ENCODE data around the gene PLXNA4. TPM values are rescaled to one million over a fixed set of nuclear protein-coding genes. Genes with fewer than 3 reads are reported as not detected.

The PLXNA4 gene
- total RNA-seq, 1 experiment from 2014 or later, result not detected

DNA sequence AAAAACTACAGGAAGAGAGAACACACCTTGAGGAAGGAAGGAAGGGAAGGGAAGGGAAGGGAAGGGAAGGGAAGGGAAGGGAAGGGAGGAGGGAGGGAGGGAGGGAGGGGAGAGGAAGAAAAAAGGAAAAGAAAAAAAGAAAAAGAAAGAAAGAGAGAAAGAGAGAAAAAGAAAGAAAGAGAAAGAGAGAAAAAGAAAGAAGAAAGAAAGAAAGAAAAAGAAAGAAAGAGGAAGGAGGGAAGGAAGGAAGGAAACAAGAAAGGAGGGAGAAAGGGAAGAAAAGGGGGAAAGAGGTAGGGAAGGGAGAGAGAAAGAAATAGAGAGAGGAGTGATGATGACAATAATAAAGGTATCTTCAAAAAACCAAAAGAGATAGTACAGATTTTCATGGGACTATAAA lies 12.3 kb upstream of the PLXNA4 start:
- no peak for DNase-seq (ENCODE audit: low spot score)

DNA sequence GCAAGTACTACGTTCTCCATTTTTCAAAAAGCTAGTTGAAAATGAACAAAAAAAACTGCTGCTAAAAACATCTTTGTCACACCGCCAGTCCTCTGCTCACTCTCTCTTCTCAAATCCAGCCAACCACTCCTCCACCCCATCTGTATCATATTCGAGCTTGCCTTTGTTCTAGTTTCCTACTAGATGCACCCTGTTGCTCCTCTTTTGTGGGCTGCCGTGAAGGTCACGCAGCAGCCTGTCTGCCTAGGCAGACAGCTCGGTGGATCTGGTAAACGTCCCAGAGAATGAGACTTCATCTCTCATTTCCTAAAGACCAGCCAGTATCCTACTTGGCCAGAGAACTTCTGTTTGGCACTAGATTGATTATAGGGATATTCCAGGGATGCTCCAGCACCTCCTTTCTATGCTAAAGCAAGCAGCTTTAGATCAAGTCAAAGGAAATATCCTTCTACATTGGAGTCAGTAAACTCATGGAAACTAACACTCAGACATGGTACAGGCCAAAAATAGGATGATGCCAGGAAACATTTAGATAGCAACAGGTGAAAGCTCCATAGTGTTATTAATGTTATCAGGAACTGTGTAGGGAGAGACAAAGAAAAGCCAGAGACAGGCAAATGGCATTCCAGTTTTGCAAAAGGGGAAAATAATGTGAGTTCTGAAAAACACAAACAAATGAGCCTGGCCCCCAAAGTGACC lies 8.7 kb upstream of the PLXNA4 start:
- no peak for DNase-seq (ENCODE audit: low spot score)

DNA sequence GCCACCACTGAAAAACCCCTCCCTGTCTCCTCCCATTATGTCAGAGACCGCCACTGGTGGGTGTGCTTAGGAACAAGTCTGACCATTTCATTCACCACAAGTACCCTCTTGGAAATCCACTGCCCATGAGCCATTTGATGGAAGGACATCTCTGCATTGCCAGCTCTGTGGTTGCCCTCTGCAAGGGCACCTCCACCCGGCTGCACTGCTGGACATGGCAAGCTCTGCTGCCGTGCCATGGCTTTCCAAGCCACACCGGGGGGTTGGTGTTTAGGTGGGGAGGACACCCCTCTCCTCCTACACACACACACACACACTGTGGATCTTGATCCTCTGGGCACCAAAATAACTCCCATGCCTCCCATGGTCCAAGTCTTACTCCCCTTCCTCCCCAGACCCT lies 5.2 kb upstream of the PLXNA4 start:
- no peak for DNase-seq (ENCODE audit: low spot score)

DNA sequence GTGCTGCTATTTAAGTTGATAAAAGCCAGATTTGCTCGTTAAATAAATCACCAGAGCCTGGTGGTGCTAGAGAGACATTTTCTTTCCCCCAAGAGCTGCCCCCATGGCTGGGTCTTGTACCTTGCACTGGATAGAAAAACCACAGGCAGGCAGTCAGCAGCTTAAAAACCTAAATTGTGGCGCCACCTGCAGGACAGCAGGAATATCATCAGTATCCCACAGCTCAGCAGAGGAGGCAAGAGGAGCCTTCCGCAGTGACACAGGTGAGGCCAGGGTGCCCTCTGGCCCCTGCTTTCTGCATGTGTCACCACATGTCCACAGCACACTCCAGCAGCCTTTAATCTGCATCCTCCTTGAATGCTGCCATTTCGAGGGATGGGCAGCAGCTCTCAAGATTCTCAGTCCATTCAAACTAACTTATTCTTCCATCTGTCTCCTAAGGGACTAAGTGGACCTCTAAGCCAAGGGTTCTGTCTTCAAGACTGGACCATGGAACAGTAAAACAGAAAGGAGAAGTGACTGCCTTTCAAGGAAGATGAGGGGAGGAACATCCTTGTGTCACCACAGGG lies 4.5 kb upstream of the PLXNA4 start:
- DNase-seq (ENCODE audit: low spot score), result peak; percentile 81

DNA sequence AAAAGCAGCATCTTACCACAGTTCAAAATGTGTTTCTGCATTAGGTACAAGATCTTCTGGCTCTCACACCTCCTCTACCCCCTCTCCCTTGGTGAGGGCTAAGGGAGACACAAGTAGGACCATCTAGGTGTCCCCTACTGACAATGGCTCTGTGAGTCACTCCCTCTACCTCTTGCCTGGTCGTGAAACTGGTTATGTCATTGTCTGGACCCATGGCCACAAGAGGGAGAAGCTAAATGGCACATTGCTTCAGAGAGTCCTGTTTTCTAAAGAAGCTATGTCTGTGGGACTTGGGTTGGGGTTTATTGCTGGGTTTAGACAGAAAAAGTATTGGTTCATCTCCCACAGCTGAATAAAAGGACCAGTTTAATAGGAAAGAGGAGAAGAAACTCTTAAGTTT lies 4.0 kb upstream of the PLXNA4 start:
- no peak for DNase-seq (ENCODE audit: low spot score)

DNA sequence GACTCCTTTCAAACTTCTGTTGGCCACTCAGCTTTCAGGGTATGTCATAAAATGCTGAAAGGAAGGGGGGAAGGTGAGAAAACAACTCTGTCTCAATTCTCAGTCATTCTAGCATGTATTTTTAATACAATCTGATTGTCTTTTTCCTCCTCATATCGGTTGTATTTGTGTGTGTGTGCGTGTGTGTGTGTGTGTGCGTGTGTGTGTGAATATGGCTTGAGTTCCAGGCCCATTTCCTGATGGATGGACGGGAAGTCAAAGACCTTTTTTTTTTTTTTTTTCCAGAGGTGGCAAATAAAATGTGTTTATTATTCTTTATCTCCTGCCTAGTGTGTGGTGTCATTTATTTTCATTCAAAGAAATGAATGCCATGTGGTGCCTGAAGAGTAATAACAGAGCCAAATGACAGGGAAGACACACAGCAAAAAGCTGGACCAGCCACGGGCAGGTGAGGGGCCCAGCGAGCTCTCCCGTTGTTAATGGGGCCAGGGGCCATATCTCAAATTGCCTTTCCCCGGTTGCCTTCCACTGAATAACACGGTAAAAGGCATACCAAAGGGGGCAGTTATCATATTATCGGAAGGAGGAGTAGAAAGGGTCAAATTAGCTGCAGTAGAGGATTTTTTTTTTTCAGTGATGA lies 3.1 kb upstream of the PLXNA4 start:
- no peak for DNase-seq (ENCODE audit: low spot score)

DNA sequence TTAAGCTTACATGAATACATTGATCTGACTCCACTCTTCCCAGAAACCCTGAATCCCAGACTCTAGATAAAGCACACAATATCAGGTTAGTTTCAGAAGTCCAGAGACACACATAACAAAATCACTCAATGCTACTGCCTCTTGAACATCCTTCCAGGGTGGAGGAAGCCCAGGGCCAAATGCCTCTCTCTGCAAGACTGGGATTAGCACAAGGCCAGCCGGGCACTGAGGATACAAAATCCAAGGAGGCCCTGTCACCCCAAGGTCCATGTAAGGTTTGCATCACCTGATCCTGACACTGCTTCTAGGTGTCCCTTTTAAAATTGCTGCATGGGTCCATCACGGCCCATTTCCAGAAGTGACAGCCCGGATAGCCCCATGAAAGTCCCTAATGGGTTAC lies 2.6 kb upstream of the PLXNA4 start:
- DNase-seq (ENCODE audit: low spot score), result no peak

DNA sequence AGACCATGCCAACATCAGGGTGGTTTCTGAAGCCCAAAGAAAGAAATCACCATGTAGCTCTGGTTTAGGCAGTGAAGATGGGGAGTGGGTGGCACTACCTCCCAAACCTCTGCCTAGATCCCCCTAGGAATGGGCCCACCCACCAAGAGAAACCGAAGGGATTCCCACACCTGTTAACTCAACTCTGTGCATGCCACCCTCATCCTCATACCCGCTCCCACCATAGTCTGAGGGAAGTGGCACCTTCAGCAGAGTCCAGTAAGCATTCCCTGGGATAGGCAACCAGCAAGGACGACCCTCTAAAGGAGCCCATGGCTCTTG lies 1.7 kb upstream of the PLXNA4 start:
- no peak for DNase-seq (ENCODE audit: low spot score)

DNA sequence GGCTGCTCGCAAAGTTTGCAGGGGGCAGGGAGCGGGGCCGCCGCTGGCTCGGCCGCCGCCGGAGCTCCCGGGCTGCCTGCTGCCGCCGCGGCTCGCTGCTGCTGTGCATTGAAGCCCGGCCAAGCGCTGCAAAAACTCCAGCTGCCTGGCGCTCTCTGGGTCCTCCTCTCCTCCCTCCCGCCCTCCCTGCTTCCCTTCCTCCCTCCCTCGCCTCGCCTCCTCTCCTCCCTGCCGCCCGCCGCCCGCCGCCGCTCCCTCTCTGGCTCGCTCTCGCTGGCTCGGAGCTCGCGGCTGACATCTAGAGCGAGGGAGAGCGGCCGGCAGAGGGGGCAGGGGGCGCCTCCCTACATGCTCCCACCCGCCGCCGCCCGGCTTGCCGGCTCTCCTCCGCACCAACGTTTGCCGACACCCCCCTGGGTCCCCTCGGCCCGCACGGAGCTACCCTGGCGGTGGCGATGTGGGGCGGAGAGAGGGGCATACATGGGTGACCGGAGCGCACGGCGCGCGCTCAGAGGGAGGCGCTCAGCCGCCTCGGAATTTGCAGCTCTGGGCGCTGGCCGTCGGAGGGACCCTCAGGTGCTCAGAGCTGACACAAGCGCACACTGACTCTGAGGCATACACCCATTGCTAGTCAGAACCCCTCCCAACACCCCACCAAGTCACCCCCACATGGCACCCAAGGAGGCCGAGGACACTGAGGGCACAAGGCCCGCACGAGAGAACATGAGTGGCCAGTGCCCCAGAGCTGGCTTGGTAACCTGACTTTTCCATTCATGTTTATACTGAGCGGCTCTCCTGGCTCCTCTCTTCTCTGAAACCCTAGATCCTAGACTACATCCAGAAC lies 1.2 kb upstream of the PLXNA4 start:
- no peak for DNase-seq (ENCODE audit: low spot score)

DNA sequence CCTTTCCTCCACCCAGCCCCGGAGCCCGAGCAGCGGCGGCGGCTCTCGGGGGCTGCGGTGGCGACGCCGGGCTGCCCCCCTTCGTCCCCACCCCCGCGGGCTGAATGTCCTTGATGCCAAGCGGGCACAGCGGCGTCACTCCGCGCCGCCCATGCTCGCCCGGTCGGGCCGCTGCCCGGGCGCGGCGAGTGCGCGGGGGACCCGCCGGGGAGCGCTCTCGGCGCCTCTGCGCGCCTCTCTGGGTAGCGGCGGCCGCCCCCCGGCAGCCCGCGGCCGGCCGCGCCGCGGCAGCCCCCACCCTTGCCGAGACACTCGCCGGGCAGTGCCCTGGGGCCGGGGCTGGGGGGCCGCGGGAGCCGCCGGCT lies 433 bp upstream of the PLXNA4 start:
- no peak for DNase-seq (ENCODE audit: low spot score)

DNA sequence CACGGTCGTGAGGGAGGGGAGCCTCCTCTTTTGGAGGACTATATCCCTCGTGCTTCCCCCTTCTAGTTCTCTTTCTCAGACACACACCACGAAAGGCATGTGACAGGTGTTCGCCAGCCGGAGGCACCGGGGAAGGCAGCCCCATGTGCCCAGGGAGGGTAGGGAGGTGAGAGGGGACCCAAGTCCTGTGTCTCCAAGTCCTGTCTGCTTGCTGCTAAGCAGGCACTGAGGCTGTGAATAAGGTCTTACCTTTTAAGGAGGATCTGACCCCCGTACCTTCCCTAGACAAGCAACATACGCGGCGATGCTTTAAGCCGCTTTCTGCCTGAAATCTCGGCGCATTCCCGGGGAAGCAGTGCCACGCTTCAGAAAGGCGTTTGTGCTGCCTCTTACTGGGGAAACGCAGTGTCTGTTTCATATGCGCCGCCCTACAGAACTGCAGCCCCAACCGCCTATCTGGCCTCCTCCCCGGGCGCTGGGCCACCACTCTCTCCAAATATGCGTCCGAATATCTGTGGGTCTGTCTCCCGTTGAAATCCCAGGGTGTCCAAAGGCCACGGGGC lies 770 bp downstream of the PLXNA4 start:
- DNase-seq (ENCODE audit: low spot score), result no peak

DNA sequence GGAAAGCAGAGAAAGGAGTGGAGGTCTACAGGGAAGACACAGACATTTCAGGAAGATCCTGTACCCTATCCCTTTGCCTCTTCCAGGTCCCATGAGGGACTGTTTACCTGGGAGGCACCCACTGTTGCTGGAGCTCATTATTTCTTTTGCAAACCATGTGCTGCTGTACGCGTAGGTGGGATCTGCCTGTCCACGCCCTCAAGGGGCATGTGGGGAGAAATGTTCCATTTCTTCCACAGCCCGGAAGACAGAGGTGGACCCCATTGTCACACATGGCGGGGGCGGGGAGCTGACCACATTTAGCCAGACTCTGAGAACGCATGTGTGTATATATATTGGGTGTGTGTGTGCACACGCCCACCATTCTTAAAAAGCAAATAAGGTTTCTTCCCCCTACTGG lies 2.0 kb downstream of the PLXNA4 start:
- no peak for DNase-seq (ENCODE audit: low spot score)

DNA sequence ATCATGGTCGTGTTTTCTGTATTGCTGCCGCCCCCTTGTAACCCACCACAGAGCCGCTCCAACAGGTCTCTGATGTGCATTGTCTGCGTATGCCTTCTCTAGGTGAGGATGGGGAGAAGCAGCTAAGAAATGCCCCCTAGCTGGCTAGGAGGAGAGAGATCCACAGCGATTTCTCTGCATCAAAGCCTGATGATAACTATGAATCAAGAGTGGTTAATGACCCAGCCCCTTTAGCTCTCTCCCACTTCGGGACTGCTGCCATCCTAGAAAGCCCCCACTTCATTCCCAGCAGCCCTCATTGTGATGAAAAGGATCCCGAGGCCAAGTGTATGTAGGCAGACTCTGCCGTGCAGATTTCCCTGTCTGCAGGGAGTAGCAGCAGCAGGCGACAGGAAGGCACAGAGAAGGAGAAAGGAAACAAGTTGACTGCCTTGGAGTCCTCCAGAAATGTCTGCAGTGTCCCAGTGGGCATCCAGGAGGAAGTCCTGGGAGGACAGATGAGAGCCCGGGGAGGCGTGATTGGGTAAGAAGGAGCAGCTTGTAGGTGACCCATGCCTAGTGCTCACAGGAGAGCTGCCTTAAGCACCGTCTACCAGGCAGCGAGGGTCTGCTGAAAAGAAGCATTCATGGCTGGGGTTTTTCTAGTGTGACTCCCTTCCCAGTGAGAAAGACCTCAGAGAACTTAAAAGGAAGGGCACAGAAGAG lies 2.9 kb downstream of the PLXNA4 start:
- DNase-seq (ENCODE audit: low spot score), result no peak

DNA sequence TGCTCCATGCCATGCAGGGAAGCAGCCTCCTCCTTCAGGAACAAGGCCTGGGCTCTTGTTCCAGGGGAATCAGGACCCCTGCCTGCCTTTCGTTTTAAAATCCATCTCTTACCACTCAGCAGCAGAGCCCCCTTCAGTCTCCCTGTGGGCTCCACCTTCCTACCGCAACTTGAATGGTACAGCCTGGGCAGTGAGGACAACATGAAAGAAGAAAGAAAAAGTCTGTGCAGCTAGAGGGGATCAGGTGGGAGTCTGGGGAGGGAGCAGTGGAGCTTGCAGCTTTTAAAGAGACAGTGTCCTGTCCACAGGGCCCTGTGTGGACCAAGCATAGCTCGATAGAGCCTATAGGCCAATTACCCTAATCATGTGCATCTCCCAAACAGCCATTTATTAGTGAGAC lies 3.7 kb downstream of the PLXNA4 start:
- no peak for DNase-seq (ENCODE audit: low spot score)

DNA sequence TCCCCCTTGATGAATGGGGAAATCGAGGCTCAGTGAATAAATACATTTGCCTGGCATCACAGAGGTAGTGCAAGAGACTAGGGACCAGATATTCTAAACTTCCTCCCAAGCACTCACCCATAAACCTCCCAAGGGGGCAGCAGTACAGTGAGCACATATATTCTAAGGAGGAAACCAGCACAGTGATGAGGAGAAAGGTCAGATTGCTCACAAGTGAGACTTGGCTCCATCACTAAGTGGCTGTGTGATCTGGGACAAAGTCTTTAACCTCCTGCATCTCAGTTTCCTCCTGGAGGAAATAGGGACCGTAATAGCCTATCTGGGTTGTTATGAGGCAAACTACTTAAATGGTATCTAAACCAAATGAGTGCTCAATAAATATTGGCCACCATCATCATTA lies 4.3 kb downstream of the PLXNA4 start:
- DNase-seq (ENCODE audit: low spot score), result no peak

DNA sequence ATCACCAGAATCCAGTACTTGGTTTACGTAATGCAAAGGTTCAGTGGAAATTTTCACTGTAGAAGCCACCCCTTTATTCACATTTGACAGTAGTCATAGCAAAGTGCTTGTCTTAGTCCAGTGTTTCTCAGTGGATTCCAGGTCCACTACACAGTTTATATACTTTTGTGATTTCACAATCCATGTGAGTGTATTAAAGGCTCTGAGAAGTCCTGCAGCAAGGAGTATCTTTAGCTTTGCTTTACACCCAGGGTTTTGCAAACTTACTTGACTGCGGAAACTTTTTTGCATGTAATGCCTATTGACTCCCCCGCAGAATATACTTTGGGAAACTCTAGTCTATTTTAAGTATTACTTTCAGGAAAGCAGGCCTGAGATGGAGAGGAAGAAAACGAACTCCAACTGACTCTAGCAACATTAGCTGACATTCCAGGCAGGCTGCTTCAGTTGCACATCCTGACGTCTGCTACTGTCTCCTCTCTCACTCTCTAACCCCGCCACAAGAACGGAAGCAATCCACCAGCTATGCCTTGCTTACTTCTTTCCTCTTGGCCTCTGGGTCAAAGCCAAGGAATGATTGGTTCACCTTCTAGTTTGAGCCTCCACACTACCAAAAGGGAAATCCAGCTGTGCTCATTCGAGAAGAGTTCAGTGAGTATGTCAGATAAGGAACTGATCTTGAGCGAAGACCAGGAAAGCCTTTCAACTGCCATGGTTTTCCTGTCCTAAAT lies 6.2 kb downstream of the PLXNA4 start:
- DNase-seq (ENCODE audit: low spot score), result no peak

DNA sequence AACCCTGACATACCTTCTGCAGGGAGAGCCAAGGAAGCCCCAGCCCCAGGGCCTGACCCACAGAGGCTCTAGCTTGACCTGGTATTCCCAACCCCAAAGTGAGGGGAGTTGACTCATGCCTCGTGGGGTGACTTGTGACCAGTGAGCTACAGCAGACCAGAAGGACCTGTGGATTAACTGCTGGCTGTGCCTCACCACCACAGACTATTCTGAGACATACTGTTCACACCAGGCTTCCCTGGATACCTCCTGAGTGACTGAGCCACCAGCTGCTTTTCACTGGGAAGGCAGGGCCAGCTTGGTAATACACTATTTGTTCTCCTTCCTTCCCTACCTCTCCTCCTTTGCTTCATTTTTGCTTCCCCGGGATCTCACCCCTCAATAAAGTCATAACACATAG lies 7.3 kb downstream of the PLXNA4 start:
- no peak for DNase-seq (ENCODE audit: low spot score)

DNA sequence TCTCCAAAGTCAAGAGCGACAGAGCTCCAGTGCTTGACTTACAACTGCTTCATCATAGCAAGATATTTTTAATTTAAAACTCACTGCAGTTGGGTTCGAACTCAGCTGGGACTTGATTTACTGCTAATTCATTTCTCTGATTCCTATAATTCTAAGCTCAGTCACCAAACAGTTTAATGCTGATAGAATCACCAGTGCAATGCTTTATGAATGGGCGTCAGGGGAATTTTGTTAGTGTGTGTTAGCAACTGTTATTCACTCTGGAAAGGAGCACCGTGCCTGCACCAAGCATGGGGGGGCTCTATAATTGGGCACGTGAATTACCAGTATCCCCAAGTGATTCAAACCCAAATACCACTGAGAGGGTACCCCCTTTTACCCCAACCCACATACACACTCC lies 10.4 kb downstream of the PLXNA4 start:
- DNase-seq (ENCODE audit: low spot score), result no peak

DNA sequence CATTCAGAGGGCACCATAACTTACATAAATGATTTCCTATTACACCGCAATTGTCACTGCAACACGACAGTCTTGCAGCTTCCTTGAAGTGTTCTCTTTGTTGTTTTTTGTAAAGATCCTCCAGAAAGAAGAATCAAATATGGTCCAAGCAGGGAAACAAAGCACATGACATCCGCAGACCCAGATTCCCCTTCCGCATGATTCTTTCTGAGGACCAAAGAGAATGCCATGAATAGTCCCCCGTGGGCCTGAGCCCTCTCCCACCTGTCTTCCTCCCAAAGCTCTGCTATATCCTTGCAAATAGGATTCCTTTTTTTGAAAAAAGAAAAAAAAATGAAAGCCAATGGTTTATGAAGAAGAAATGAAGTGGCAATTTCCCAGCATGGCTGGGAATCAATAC lies 10.8 kb downstream of the PLXNA4 start:
- no peak for DNase-seq (ENCODE audit: low spot score)

DNA sequence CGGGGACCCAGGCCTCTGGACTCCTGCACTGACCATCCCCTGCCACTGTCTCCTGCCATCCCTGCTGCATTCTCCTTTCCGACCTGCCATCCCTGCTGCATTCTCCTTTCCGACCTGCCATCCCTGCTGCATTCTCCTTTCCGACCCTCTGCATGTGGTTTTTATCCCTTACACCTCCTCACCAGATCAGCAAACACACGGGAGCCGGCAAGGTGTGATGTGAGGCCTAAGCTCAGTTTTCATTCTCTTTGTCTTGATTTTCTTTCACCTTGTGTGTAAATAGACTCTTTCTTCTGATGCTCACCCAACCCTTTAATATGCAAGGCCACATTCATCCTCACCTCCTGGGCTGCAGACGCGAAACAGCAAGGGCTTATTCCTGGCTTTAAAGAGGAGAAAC lies 11.4 kb downstream of the PLXNA4 start:
- DNase-seq (ENCODE audit: low spot score), result no peak

DNA sequence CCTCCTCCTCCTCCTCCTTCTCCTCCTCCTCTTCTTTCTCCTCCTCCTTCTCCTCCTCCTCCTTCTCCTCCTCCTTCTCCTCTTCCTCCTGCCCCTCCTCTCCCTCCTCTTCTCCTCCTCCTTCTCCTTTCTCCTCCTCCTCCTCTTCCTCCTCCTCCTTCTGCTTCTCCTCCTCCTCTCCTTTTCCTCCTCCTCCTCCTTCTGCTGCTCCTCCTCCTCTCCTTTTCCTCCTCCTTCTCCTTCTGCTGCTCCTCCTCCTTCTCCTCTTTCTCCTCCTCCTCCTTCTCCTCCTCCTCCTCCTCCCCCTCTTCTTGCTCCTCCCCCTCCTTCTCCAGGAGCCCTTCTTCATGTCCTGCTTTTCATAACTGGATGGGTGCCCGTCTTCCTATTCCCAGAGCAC lies 12.2 kb downstream of the PLXNA4 start:
- DNase-seq (ENCODE audit: low spot score), result no peak
